Left lung (tissue), 10 donors: ENCODE data around the gene HYPK. TPM values are rescaled to one million over a fixed set of nuclear protein-coding genes. Genes with fewer than 3 reads are reported as not detected.

ENCODE experiments used
- ATAC-seq: fragments of 200-7000 bp; cut with Tn5 transposase; one replicate; pipeline ENCODE4 v1.9.1; 2020; ENCODE audit warnings: moderate library complexity
- DNase-seq, 4 donors: peaks; one replicate each; pipeline ENCODE4 v3.0.0-alpha.2; 2013 to 2020
- H3K27ac ChIP-seq, 2 donors: fragments of 200-600 bp; sonication (generic) in 1 of 2; one replicate each; pipeline versions ENCODE4 v1.5.0 to v1.8.0; 2020 to 2021
- H3K27me3 ChIP-seq, 2 donors: fragments of 200-600 bp; sonication (generic) in 1 of 2; one replicate each; pipeline versions ENCODE4 v1.5.0 to v1.8.0; 2020 to 2021
- H3K36me3 ChIP-seq, 2 donors: fragments of 200-600 bp; sonication (generic) in 1 of 2; one replicate each; pipeline versions ENCODE4 v1.5.0 to v1.8.0; 2020 to 2021
- H3K4me1 ChIP-seq, 2 donors: fragments of 200-600 bp; one replicate each; pipeline ENCODE4 v1.8.0; 2021
- H3K4me3 ChIP-seq, 2 donors: fragments of 200-600 bp; sonication (generic) in 1 of 2; one replicate each; pipeline versions ENCODE4 v1.5.0 to v1.8.0; 2020 to 2021; ENCODE audit warnings: mild to moderate bottlenecking in 1 of 2
- H3K9me3 ChIP-seq, 2 donors: fragments of 200-600 bp; sonication (generic) in 1 of 2; one replicate each; pipeline versions ENCODE4 v1.5.0 to v1.8.0; 2020 to 2021
- intact Hi-C, 2 donors: fragments of 100-400 bp; cut with DNase I; formaldehyde crosslinking; loops; one replicate each; pipeline versions ENCODE4 v1.11.2 to v1.14.2; 2022
- polyA plus RNA-seq, 6 donors: library from polyadenylated mRNA; unstranded; fragments of 120-200 nt; gene quantifications; one replicate each; pipeline ENCODE4 v1.2.1, GENCODE V29; 2013; ENCODE audit not compliant: insufficient read length in 6 of 6
- total RNA-seq, 2 donors: library from RNA; stranded (reverse); fragmentation: NEBNext Ultra II Directional; extraction: Animal tissue kit (Norgen Biotek cat#: 25700); gene quantifications; one replicate each; pipeline ENCODE4 v1.2.1, GENCODE V29; 2021
- TF ChIP-seq, protein P1 (sequence below), 2 donors: fragments of 200-600 bp; sonication (generic) in 1 of 2; IDR thresholded peaks; one replicate each; pipeline versions ENCODE4 v1.5.0 to v1.8.0; 2021; ENCODE audit warnings: antibody characterized with exemption in 2 of 2
- donor health status: DM: no; HTN: yes; CAD: no.
- donor health status: DM: no; HTN: no; CAD: no.

Gene HYPK
- total and polyA plus RNA-seq, 8 donors = 9.2 to 28.1 (median 15.7) TPM

DNA sequence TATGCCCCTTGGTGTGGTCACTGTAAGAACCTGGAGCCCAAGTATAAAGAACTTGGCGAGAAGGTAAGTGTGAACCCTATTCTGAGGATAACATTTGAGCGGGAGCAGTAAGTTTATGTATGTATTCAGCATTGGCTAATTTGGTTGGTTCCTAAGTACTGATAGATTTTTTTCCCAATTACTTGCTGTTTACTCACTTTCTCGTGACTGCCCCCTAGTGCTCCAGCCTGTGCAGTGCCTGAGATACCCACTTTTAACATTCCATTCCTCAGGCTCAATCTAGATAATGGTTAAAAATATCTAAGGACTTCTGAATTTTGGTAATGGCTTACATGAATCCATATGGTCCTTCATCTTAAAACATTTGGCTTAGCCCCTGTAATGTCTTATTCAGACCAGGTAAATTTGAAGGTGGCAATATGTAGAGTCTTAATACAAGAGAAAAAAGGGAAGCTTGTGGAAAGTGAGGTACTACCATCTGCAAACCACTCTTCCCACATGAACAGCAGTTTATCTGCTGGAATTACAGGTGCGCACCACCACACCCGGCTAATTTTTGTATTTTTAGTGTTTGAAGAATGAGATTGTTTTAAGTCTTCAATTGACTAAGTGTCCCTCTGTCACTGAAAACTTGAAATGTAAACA, 30.7 kb upstream of the HYPK start:
- Histone ChIP-seq H3K36me3 (peaks cover 0 to 98% of the 10 kb centered on the region in 2 donors), H3K4me1 (peaks cover 0 to 15% of the 10 kb centered on the region in 2 donors), H3K27ac (no peak overlapping the region), H3K9me3 (no peaks in the 10 kb centered on the region), H3K27me3 (no peaks in the 10 kb centered on the region), H3K4me3 (no peak overlapping the region)
- intact Hi-C loops = no loop called here
- TF ChIP-seq, protein P1, sequence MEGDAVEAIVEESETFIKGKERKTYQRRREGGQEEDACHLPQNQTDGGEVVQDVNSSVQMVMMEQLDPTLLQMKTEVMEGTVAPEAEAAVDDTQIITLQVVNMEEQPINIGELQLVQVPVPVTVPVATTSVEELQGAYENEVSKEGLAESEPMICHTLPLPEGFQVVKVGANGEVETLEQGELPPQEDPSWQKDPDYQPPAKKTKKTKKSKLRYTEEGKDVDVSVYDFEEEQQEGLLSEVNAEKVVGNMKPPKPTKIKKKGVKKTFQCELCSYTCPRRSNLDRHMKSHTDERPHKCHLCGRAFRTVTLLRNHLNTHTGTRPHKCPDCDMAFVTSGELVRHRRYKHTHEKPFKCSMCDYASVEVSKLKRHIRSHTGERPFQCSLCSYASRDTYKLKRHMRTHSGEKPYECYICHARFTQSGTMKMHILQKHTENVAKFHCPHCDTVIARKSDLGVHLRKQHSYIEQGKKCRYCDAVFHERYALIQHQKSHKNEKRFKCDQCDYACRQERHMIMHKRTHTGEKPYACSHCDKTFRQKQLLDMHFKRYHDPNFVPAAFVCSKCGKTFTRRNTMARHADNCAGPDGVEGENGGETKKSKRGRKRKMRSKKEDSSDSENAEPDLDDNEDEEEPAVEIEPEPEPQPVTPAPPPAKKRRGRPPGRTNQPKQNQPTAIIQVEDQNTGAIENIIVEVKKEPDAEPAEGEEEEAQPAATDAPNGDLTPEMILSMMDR (IDR thresholded peaks at IDR 0.05) = peak; percentile 73 to 75
- ATAC-seq (peak; percentile 86), DNase-seq (peak in 3 of 4 donors; percentile 15 to 52 (median 47))

DNA sequence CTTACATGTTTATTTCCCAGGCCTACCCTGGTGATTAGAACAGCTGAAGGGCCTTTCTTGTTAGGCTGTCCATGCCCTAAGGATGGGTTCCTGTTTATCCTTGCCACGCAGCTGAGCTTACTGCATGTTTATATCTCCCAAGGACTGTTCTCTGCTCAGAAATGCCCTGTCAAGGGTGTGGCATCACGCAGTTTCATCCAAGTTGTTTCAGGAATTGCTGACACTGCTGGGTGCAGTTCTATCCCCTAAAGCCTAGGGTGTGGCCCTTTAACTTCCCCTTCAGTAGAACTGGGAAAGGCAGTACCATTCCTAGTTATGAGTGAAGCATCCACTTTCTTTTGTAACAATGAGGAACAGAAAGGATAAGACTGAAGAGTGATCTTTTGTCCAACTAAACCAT, 28.6 kb upstream of the HYPK start:
- Histone ChIP-seq H3K4me3 (no peak overlapping the region), H3K36me3 (peaks cover 0 to 77% of the 10 kb centered on the region in 2 donors), H3K4me1 (peaks cover 0 to 27% of the 10 kb centered on the region in 2 donors), H3K27ac (peak overlapping the region in 1 of 2 donors; percentile 30), H3K9me3 (no peaks in the 10 kb centered on the region), H3K27me3 (no peaks in the 10 kb centered on the region)
- ATAC-seq = no peak
- no peak for DNase-seq
- intact Hi-C loops = no loop called here
- TF ChIP-seq, protein P1 (IDR thresholded peaks at IDR 0.05) = no peak

DNA sequence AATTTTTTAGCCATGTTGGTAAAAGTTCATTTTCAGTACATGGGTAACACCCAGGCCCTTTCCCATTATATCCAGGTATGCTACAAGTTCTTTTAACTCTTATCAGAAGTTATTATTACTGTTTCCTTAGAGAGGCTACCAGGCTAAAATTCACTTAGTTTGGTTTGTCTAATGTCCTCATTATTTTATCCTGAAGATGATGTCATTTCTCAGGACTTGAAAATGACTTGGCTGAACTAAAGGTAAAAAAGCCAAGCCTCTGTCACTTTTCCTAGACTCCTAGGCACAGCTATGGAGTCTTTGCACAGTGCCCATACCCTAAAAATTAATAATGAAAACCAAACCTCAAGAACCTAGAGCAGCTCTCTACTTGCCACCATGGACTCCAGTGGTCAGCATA, 27.8 kb upstream of the HYPK start:
- peak overlapping the region in 1 of 2 donors; percentile 30 for H3K27ac ChIP-seq
- H3K9me3 ChIP-seq = no peaks in the 10 kb centered on the region
- peaks cover 0 to 69% of the 10 kb centered on the region in 2 donors for H3K36me3 ChIP-seq
- TF ChIP-seq, protein P1 (IDR thresholded peaks at IDR 0.05) = no peak
- no peak for ATAC-seq
- H3K27me3 ChIP-seq = no peaks in the 10 kb centered on the region
- peaks cover 0 to 32% of the 10 kb centered on the region in 2 donors for H3K4me1 ChIP-seq
- no peak overlapping the region for H3K4me3 ChIP-seq
- DNase-seq = no peak
- intact Hi-C loops = no loop called here

DNA sequence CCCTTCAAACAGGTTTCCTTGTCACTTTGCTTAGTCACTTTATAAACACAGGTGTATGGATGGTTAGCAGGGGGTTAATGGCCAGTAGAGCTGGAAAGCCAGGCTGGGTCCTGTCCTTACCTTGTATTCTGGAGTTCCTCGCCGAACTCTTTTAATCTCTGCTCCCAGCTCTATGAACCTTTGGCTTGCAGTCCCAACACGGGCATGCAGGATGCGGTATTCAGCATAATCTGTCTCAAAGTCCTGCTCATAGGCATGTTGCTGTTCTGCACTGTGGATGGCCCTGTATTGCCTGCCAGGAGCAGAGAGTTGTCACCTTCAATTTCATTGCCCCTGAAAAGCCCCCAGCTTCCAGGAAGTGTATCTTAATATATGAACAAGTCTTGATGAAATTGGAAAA, 26.3 kb upstream of the HYPK start:
- TF ChIP-seq, protein P1 (IDR thresholded peaks at IDR 0.05) = no peak
- H3K36me3 ChIP-seq = peaks cover 0 to 55% of the 10 kb centered on the region in 2 donors

DNA sequence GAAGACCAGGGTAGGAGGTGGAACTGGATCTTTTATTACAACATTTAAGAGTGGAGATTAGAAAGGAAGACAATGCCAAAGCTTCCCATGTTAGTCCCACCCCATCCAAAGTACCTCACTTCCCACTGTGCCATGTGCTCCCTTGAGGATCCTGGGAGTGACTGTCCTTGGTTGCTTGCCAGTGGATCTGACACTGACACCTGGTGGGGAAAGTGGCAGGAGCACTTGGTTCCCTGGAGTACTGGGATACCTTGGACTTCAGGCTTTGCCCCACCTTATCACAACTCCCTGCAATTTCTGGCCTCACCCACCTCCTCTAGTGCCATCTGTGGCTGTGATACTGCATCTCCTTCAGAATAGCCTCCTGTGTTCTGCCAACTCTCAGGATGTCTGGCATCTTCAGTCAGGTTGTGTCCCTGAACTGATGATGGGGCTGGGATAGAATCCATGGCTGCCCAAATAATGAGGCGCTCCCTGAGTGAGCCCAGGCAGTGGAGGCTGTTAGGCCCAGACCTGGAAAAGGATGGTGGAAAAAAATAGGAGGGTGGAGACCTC, 24.9 kb upstream of the HYPK start:
- peaks cover 0 to 41% of the 10 kb centered on the region in 2 donors for H3K36me3 ChIP-seq
- DNase-seq (peak in 1 of 4 donors; percentile 54), ATAC-seq (peak; percentile 24)
- TF ChIP-seq, protein P1 (IDR thresholded peaks at IDR 0.05) = peak in 1 of 2 donors; percentile 12
- peaks cover 0 to 38% of the 10 kb centered on the region in 2 donors for H3K4me1 ChIP-seq
- no peaks in the 10 kb centered on the region for H3K9me3 ChIP-seq
- intact Hi-C loops = no loop called here
- H3K27ac ChIP-seq = peak overlapping the region; percentile 37 to 92
- H3K27me3 ChIP-seq = no peaks in the 10 kb centered on the region
- peak overlapping the region in 1 of 2 donors; percentile 71 for H3K4me3 ChIP-seq

More for the DNA sequence above, 26.3 kb upstream of the HYPK start:
- no peaks in the 10 kb centered on the region for H3K27me3 ChIP-seq
- DNase-seq = no peak
- H3K27ac ChIP-seq = no peak overlapping the region
- intact Hi-C loops = no loop called here
- H3K4me1 ChIP-seq = peaks cover 0 to 38% of the 10 kb centered on the region in 2 donors
- H3K9me3 ChIP-seq = no peaks in the 10 kb centered on the region
- no peak for ATAC-seq
- no peak overlapping the region for H3K4me3 ChIP-seq
